NCI-H2029 treated with DMSO at 0.1 percent for 48 hours (cell line): ENCODE results near the gene SCYL2.
A peak's percentile ranks its signal among the peaks of the same experiment; 100 is the strongest.
"Not testable (repeated sequence)": the region's sequence is repeated elsewhere in the genome, so short reads cannot be mapped to it uniquely, and the experiment has no call there.

Experiments used
- DNase-seq: peaks from one replicate; lab custom pipeline; 2025; lab: John Stamatoyannopoulos, UW

The SCYL2 gene

DNA sequence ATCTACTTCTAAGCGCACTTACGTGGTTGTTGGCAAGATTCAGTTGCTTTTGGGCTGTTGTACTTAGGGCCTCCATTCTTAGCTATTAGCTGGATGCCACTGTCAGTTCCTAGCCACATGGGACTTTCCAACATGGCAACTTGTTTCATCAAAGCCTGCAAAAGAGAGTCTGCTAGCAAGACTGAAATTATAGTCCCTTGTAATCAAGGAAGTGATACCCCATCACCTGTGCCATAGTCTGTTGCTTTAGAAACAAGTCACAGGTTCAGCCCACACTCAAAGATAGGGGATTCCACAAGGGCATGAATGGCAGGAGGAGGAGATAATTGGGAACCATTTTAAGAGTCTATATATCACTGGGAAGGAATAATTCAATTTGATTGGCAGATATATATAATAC, 62.8 kb downstream of the SCYL2 start:
- no peak for DNase-seq

DNA sequence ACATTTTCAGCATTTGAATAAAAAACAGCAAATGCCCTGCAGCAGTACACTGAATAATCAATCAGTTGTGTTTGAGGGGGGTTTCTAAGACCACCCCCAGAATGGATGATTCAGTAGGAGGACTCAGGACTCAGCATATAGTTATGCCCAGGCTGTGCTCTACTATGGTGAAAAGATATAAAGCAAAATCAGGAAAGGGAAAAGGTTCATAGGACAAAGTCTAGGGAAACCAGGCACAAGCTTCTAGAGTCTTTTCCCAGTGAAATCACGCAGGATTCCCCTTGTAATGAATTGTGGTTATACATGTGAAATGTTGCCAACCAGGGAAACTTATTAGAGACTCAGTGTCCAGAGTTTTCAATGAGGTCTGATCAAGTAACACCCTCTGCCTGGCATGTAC, 64.9 kb downstream of the SCYL2 start:
- DNase-seq, result no peak

DNA sequence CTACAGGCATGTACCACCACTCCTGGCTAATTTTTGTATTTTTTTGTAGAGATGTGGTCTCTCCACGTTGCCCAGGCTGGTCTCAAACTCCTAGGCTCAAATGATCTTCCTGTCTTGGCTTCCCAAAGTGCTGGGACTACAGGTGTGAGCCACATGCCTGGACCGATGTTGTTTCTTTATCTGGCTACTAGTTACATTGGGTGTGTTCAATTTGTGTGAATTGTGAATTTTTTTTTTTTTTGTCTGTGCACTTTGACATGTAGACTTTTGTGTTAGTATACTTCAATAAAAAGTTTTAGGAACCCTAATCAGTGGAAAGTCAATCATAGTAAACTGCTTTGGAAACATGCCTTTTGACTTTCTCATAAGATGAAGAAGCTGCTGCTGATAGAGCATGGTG, 65.9 kb downstream of the SCYL2 start:
- DNase-seq, result no peak

DNA sequence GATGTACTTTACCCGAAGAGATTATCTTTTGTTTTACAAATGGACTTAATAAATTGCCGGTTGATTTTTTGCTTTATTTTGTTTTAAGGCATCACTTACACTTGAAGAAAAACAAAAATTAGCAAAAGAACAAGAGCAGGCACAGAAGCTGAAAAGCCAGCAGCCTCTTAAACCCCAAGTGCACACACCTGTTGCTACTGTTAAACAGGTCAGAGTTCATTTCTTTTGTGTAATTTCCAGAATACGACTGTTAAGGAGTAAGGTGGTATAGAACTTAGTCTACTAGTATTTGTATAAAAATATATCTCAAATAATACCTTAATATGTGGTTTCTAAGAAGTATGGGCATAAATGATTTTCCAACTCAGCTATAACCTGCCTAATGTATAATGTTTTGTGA, 70.3 kb downstream of the SCYL2 start:
- DNase-seq, result no peak

DNA sequence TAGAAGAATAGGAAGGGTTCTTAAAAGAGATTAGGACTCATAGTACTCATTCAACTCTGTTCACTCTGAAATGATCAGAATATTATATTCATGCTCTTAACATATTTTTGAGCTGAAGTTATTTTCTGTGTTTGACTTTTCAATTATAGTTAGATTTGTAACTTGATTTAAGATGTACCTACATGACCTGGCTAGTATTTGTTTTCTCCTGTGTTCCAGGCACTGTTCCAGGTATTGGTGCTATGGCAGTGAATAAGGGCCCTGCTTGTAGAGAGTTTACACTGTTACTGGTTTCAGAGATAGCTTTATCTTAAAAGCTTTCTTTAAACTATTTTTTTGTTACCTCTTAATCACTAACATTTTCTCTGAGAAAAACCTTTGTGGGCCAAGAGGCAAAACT, 70.8 kb downstream of the SCYL2 start:
- peak; percentile 44 for DNase-seq

DNA sequence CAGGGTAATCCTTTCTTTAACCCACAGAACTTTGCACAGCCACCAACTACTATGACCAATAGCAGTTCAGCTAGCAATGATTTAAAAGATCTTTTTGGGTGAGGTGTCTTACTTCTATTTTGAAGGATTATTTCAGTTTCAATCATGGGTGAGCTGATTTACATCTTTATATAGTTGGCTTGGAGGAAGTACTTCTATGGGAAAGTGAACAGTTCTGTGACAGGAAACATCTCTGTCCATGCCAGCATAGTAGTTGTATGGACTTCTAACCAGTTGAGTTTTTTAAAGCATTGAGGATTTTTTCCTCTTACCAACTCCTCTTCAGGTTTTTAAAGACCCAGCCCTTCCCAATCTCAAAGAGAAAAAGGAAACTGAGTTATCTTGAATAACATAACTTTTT, 72.1 kb downstream of the SCYL2 start:
- DNase-seq, result no peak

DNA sequence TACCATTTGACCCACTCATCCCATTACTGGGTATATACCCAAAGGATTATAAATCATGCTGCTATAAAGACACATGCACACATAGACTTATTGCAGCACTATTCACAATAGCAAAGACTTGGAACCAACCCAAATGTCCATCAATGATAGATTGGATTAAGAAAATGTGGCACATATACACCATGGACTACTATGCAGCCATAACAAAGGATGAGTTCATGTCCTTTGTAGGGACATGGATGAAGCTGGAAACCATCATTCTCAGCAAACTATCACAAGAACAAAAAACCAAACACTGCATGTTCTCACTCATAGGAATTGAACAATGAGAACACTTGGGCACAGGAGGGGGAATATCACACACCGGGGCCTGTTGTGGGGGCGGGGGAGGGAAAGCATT, 75.9 kb downstream of the SCYL2 start:
- not testable (repeated sequence) for DNase-seq

DNA sequence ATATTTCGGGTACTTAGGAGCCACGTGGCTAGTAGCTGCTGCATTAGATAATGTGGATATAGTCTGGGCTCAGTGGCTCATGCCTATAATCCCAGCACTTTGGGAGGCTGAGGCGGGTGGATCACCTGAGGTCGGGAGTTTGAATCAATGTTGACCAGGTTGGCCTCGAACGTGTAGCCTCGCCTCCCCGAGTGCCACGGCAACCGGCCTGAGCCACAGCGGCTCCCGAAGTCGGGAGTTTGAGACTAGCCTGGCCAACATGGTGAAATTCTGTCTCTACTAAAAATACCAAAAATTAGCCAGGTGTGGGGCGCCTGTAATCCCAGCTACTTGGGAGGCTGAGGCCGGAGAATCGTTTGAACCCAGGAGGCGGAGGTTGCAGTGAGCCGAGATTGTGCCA, 77.4 kb downstream of the SCYL2 start:
- not testable (repeated sequence) for DNase-seq

DNA sequence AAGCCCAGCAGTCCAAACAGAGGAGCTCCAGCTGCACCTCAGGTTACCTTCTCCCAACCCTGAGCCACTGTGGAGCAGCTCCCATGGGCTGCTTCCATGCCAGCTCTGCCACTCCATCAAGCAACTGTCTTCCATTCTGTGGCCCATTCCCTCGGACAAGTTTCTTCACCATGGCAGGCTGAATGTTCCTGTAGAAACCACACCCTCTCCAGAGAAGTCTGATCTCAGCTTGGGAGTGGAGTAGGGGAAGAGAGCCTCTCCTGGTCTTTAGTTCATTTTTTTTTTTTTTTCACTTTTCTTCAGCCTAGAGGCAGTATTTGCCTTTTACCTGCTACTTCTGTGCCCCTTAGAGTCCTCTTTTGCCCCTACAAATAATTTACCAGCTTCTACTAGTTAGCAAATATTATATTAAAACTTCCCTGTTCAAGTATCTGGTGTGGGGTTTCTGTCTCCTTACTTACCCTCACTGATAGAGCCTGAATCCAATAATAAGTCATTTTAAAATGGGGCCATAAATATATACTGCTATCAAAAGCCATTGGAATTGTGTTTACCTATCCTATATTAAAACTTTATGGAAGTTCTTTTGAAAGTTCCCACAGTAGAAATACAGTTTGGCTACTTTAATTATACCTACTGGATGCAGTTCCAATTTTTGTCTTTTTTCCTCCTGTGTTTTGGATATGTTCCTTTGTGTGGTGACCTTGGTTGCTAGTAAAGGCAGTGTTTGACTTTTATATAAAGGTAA, 78.2 kb downstream of the SCYL2 start:
- no peak for DNase-seq

DNA sequence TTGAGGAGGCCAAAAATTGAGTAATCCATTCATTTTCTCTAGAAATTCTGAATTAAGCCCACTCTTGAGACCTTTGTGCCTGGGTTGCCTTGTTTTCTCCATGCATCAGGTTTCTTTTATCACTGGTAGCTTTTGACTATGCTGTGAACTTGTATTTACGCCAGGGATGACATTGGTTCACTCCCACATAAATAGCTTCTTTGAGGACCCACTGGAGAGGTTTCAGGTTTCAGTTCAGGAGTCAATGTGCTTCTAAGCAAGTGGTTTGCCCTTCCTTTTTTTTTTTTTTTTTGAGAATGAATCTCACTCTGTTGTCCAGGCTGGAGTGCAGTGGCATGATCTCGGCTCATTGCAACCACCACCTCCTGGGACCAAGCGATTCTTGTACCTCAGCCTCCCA, 79.7 kb downstream of the SCYL2 start:
- DNase-seq, result peak; percentile 91

DNA sequence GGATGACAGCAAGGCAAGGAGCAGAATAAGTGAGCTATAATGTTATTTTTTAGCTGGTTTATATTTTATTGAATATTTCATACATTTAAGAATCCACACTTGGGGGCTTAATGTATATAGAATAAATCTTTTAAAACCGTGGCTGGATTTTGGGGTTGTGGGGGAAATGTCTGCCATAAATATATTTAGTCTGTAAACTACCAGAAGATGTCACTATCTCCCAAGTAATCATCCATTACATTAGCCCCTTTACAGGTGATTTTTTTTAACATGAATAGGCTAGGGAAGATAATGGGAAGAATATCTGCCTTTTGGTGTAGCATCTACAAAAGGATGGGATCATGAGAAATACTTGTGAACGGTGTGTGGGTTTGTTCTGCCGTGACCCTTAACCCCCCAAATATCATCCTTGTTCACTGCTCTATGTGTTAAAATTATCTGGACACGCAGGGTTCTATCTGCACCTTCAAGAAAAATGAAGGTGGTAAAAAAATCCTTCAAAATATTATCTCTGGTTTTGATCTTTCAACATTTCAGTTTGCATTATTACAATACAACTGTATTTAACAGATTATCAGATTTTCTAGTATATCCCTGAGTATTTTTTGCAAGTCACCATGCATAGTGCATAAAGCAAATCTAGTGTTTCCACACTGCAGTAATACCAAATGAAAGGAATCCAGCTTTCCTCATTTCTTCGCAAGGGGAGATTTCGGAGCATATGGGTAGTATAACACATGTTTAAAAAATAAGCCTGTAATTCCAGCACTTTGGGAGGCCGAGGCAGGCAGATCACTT, 81.9 kb downstream of the SCYL2 start:
- peak; percentile 26 for DNase-seq

DNA sequence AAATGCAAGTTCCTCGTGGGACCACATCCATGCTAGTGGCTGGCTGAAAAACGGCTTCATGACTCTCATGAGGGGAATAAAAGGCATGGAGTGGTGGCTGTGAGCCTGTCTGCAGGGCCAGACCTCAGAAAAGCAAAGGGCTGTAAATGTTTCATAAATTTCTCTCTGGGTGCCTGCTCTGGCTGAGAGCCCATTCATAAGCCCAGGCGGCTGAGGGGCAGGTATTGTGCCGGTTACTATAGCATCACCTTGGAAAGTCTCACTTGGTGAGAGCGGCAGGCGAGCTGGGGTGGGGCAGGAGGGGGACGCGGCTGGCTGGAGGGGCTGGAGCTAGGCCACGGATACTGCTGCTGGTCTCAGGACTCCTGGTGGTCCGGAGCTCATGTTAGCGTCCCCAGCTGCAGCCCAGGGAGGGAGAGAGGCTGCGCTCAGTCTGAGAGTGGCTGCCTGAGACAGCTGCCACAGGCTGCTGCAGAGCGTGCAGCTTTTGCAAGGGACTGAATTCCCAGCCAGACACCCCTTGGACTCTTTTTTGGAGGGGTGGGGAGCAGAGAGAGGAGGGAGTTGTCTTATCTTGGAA, 89.8 kb downstream of the SCYL2 start, which contains the start of gene SLC17A8:
Gene SLC17A8 (plus strand): TSS at position 431 of the 580 bp plus-strand sequence. CDS start 318 bp downstream, outside the sequence.
- DNase-seq, result no peak

DNA sequence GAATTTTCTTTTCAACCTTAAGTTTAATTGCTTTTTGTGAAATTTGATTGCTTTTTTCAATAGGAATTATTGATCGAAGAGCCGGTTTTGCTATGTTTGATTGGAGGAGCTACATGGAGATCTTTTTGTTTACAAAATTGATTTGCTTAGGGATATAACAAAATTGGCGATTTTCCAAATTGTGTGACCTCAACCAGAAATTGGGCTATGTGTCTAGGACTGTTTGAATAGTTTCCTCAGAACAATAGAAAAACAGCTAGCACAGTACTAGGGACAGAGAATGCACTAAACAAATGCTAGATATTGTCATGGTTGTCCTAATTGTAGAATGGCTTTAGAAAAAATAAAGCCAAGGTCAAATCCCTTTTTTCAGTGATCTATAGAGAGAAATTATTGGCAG, 92.3 kb downstream of the SCYL2 start:
- DNase-seq, result no peak

DNA sequence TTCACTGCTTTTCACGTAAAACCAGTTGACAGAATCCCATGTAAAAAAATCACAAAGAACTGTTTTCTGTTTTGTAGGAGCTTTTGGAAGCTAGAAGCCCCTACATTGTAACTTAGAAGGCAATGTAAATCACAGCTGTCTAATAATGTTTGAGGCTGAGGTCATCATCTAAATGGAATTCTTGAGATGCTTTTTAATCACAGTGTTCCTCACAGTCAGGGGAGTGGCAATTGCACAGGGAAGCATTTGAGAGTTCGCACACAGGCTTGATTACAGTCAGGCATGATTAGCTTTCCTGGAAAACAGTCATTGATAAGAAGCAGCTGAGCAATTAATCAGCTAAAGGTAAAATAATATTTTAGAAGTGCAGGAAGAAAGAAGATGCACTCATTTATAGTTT, 92.8 kb downstream of the SCYL2 start:
- DNase-seq, result no peak

DNA sequence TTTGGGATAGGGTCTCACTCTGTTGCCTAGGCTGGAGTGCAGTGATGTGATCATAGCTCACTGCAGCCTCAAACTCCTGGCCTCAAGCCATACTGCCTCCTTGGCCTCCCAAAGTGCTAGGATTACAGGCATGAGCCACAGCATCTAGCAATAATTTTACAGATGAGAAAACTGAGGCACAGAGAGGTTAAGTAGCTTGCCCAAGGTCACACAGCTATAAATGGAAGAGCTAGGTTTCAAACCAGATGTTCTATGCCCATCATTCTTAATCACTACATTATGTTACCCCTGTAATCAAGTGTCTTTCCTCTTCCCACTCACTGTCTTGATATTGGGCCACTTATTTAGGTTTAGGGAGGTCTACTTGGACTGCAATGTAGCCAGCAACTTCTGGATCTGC, 93.5 kb downstream of the SCYL2 start:
- DNase-seq, result no peak

DNA sequence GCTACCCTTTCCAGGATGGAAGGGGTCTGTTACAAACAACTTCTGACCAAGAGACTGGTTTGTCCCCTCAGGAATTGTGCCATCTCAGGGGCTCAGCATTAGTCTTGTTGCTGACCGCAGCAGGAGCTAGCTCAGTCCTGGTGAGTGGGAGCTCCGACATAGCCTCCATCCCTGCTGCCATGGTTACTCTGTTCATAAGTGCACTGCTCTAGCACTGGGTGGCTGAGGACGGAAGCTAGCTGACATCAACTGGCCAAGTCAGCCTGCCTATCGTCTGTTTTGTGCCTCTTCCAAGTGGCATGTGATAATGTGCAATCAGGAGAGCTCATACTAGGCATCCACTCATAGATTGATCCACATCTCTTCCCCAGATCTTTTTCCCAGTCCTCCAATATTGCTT, 97.3 kb downstream of the SCYL2 start:
- no peak for DNase-seq

DNA sequence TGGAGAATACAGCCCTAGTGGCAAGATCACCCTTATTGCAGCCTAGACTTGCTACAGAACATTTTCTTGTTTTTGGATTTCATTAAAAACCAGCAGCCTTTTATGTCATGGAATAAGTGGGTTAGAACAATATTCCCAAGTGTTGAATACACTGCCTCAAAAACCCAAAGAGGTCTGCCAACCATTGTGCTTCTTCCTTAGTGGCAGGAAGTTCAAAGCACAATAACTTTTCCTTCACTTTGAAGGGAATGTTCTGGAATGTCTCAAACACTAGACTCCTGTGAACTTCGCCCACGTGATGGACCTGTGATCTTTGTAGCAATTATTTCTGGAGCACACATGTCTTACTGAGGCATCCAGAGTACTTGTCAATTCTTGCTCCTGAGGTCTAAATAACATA, 98.4 kb downstream of the SCYL2 start:
- DNase-seq, result no peak

DNA sequence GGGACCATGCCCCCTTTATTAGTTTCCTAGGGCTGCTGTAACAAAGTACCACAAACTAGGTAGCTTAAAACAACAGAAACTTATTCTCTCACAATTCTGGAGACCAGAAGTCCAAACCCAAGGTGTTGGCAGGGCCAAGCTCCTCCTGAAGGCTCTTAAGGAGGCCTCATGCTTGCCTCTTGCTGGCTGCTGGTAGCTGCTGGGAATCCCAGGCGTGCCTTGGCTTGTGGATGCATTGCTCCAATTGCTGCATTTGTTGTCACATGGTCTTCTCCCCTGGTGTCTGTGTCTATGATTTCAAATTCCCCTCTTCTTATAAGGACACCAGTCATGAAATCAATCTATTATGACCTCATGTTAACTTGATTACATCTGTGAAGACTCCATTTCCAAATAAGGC, 101.1 kb downstream of the SCYL2 start:
- DNase-seq, result no peak

DNA sequence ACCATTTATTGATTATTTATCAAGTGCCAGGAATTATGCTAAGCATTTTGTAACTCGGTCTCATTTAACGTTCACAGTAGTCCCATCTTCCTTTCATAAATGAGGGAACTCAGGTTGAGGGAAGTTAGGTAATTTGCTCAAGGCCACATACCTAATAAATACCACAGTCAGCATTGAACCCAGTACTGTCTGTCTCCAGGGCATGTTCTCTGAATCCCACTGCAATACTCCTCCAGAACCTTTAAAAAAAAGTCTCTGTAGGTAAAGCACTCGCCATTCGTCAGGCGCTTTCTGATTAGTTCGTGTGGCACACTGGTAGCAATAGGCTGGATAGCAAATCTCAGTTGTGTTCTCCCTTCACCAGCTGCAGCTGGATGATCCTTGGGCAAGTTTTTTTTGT, 104.2 kb downstream of the SCYL2 start:
- no peak for DNase-seq

DNA sequence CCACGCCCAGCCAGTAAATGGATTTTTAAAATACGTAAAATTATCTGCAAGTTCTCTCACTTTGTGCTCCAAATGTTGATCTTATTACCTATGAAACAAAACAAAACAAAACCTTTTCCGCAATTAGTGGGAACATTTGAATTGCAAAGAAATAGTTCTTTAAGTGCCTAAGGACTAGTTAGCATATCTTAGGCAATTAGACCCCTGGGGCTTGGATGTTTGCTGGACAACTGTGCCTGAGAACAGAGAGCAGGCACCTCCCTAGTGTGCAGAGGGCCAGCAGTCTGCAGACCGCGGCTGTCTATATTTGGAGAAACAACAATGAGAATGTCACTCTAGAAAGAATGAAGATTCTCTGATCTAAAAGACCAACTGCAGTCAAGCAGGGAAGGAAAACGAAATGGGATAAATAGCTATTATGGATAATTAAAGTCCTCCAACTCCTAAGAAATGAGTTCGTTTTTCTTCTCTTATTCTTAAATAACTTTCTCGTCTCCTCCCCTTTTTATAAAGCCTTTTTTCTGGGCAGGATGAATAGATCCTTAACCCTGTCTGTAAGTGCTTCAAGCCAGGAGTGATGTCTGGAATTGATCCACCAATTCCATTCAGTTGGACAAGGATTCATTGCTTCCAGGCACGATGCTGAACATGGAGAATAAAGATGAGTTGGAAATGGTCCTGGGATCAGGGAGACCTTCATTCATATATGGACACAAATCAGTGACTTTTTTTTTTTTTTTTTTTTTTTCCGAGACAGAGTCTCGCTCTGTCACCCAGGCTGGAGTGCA, 106.1 kb downstream of the SCYL2 start:
- no peak for DNase-seq

DNA sequence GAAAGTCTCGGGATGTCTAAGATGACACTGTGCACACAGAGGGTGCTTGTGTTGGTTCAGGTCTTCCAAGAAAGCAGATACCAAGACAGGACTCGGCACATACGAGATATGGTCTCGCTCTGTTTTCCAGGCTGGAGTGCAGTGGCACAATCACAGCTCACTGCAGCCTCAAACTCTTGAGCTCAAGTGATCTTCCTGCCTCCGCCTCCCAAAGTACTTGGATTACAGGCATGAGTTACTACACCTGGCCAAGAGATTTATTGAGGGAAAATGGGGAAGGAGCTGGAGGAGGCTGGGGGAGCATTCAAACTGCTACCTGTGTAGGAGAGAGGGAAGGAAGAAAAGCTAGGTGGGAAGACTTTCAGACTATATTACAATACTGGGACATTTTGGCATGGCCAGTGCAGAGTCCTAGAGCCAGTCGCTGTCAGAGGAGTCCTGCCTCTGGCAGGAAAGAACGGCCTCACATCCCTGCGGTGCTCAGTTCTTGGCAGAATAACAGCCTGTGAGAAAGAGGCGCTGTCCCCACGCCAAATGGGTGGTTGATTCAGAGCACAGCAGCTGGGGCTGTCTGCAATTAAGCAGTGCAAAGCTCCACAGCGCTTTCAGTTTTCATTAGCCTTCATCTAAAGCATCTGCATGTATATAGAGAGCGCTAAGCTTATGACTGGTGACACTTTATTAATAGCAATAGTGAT, 108.2 kb downstream of the SCYL2 start:
- peak; percentile 37 for DNase-seq

DNA sequence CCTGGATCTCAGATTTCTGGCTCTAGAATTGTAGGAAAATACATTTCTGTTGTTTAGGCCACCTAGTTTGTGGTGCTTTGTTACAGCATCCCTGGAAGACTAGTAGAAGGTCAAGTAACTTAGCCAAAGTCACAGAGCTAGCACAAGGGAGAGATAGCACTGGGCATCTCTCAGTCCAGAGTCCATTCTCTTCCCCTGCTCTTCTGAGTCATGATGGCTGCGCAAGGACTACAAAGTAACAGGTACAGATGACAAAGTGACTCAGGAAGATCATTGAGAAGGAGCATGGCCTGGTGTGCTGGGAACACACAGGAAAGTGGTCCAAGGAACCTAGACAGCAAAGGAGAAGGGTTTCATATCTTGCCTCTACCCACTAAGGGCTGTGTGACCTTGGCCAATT, 109.2 kb downstream of the SCYL2 start:
- DNase-seq, result no peak
